ENCODE measurements around the gene DNAJC19. TPM values are rescaled to one million over a fixed set of nuclear protein-coding genes. Genes with fewer than 3 reads are reported as not detected.
"Not testable (repeated sequence)": the region's sequence is repeated elsewhere in the genome, so short reads cannot be mapped to it uniquely, and the experiment has no call there.

Gene DNAJC19
- total RNA-seq, 1 donor from 2014 or later = 32.9 TPM

DNA sequence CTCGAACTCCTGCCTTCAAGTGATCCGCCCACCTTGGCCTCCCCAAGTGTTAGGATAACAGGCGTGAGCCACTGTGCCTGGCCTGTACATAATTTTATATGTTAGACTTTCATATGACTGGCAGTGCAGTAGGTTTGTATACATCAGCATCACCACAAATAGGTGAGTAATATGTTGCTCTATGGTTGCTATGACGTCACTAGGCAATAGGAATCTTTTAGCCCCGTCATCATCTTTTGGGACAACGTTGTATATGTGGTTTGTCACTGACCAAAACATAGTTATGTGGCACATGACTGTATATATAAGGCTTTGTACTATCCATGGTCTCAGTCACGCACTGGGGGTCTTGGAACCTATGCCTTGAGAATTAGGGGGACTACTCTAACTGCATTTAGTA is 17.0 kb upstream of the DNAJC19 start:
- no peak for DNase-seq (ENCODE audit: low read depth)
- no peak overlapping the region for H3K4me3 ChIP-seq (ENCODE audit: low read depth, low read length)
- TF ChIP-seq, protein P1, sequence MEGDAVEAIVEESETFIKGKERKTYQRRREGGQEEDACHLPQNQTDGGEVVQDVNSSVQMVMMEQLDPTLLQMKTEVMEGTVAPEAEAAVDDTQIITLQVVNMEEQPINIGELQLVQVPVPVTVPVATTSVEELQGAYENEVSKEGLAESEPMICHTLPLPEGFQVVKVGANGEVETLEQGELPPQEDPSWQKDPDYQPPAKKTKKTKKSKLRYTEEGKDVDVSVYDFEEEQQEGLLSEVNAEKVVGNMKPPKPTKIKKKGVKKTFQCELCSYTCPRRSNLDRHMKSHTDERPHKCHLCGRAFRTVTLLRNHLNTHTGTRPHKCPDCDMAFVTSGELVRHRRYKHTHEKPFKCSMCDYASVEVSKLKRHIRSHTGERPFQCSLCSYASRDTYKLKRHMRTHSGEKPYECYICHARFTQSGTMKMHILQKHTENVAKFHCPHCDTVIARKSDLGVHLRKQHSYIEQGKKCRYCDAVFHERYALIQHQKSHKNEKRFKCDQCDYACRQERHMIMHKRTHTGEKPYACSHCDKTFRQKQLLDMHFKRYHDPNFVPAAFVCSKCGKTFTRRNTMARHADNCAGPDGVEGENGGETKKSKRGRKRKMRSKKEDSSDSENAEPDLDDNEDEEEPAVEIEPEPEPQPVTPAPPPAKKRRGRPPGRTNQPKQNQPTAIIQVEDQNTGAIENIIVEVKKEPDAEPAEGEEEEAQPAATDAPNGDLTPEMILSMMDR (conservative IDR thresholded peaks at IDR 0.05; ENCODE audit: low read depth, low read length) = no peak

DNA sequence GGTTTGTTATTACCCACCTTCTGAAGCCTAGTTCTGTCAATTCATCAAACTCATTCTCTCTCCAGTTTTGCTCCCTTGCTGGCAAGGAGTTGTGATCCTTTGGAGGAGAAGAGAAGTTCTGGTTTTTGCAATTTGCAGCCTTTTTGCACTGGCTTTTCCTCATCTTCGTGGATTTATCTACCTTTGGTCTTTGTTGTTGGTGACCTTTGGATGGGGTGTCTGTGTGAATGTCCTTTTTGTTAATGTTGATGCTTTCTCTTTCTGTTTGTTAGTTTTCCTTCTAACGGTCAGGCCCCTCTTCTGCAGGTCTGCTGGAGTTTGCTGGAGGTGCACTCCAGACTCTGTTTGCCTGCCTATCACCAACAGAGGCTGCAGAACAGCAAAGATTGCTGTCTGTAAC is 13.9 kb upstream of the DNAJC19 start:
- not testable (repeated sequence) for DNase-seq (ENCODE audit: low read depth); H3K4me3 ChIP-seq (ENCODE audit: low read depth, low read length)

DNA sequence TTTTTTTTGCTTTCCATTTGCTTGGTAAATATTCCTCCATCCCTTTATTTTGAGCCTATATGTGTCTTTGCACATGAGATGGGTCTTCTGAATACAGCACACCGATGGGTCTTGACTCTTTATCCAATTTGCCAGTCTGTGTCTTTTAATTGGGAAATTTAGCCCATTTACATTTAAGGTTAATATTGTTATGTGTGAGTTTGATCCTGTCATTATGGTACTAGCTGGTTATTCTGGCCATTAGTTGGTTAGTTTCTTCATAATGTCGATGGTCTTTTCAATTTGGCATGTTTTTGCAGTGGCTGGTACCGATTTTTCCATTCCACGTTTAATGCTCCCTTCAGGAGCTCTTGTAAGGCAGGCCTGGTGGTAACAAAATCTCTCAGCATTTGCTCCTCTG is 12.8 kb upstream of the DNAJC19 start:
- not testable (repeated sequence) for DNase-seq (ENCODE audit: low read depth); H3K4me3 ChIP-seq (ENCODE audit: low read depth, low read length)

DNA sequence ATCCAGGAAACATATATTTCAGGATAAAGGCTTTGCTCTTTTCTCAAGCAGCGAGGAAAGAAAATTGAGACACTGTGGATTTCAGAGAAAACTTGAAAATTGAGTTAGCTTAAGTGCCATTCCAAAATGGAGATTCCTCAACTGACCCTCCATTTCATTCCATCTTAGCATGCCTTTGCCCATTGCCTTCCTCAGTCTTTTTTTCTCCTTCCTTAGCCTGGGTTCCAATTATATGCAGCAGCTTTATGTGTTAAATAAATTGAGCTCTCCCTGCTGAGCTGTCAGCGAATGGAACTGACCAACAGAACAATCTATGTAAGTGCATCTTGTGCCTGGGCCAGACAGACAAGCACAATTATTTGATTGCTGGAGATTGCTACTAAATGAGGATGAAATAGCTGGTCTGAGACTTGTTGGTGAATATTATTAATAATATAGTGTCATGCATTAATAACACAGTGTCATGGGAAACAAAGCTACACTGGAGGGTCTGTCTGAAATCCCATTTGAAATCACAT is 6.9 kb upstream of the DNAJC19 start:
- DNase-seq (ENCODE audit: low read depth) = no peak
- TF ChIP-seq, protein P1 (conservative IDR thresholded peaks at IDR 0.05; ENCODE audit: low read depth, low read length) = no peak
- H3K4me3 ChIP-seq (ENCODE audit: low read depth, low read length) = no peak overlapping the region

DNA sequence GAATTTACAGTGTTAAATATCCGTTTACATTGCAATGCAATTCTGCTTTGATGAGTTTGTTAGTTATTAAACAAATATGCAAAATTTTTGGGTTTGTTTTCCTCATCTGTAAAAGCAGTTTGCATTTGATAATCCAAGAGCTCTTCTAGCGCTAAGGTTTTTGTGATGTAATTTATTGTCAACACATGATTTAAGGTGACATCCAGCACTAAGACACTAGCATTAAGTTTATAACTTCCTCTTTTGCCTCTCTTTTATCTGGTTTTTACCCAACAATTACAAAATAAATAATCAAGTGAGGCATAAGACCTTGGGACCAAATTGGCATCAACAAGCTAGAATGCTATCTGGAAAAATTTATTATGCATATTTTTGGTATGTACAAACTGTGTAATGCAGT is 969 bp upstream of the DNAJC19 start:
- TF ChIP-seq, protein P1 (conservative IDR thresholded peaks at IDR 0.05; ENCODE audit: low read depth, low read length) = no peak
- peak overlapping the region; percentile 93 for H3K4me3 ChIP-seq (ENCODE audit: low read depth, low read length)
- DNase-seq (ENCODE audit: low read depth) = no peak

DNA sequence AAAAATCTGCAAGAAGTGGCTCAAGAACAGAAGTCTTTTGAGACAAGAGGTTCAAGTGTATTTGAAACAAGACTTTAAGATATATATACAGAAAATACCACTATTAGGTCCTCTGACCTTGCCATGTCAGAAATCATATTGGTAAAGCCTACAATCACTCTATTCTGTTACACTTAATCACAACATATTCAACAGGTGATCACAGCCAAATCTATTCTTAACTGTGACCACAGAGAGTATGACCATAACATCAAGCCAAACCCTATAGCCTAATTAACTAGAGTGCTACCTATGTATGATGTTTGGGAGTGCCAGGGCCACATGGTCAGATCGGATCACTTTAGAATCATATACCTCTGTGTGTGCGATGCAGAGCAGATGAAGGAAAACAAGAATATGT is 2.2 kb downstream of the DNAJC19 start:
- H3K4me3 ChIP-seq (ENCODE audit: low read depth, low read length) = no peak overlapping the region
- TF ChIP-seq, protein P1 (conservative IDR thresholded peaks at IDR 0.05; ENCODE audit: low read depth, low read length) = no peak

DNA sequence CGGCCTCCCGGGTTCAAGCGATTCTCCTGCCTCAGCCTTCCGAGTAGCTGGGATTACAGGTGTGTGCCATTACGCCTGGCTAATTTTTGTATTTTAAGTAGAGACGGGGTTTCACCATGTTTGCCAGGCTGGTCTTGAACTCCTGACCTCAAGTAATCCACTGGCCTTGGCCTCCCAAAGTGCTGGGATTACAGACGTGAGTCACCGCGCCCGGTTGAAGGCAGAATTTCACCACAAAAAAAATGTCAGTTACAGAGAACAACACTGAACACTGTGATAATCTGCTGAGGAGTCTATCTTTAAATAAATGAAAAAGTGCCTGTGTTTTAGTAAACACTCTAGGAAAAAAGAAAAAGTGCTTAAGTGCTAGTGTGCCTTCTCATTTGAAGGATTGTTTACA is 3.2 kb downstream of the DNAJC19 start:
- not testable (repeated sequence) for DNase-seq (ENCODE audit: low read depth)

More for the DNA sequence above, 2.2 kb downstream of the DNAJC19 start:
- DNase-seq (ENCODE audit: low read depth) = no peak

DNA sequence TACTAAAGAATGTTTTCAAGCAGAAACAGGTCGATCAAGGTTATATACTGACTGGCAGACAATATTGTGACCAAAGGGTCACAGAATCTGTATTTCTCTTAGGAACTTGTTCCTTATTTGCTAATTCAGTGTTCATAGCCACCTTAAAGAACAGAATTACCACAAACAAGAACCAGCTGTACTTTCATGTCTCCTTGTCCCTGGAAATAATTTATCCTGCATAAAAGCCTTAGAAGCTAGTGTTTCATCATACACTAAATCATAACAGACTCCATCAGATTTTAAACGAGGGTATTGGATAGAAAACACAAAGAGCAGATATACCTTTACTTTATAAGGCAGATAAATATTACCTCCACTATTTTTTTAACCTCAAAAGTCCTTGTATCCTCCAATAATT is 6.4 kb downstream of the DNAJC19 start:
- peak; percentile 13 for DNase-seq (ENCODE audit: low read depth)
- TF ChIP-seq, protein P1 (conservative IDR thresholded peaks at IDR 0.05; ENCODE audit: low read depth, low read length) = no peak
- H3K4me3 ChIP-seq (ENCODE audit: low read depth, low read length) = no peak overlapping the region

More for the DNA sequence above, 3.2 kb downstream of the DNAJC19 start:
- not testable (repeated sequence) for H3K4me3 ChIP-seq (ENCODE audit: low read depth, low read length)

DNA sequence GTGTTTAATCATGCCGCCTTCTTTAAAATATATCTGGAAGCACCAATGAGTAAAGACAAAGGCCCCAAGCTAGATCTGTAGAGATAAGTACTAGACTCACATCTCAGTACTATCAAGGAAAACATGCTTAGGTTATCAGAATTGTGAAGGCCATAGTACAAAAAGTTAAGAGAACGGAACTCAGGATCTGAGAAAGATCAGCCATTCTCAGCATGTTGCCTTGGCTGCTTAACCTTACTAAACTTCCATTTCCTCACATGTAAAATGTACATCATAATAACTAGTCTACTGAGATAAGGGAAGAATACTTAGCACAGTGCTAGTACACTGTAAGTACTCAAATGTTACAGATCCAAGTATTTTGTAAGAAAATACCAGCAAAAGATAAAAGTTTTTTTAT is 7.6 kb downstream of the DNAJC19 start:
- TF ChIP-seq, protein P1 (conservative IDR thresholded peaks at IDR 0.05; ENCODE audit: low read depth, low read length) = no peak
- no peak for DNase-seq (ENCODE audit: low read depth)
- H3K4me3 ChIP-seq (ENCODE audit: low read depth, low read length) = no peak overlapping the region
